Measurements from ENCODE around the gene CHMP4B.

DNA sequence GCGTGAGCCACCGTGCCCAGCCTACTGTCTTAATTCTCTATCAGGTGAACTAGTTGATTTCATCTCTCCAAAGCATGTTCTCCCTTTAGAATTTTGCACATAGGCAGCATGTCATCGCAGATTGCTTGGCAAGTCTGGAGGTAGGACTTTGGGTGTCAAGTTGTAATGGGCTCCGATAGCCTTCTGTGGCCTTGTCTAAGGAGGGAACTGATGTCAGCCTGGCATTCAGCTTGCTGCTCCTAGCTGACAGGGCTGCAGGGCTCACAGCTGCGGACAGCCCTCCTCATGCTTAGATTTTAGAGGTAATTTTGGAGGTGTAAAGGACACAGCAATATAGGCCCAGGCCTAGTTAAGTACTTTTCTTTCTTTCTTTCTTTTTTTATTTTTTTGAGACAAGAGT lies 11.3 kb downstream of the CHMP4B start:
- no peak for TF ChIP-seq CTCF (IDR thresholded peaks at IDR 0.05)
- no peak for TF ChIP-seq POLR2A (IDR thresholded peaks at IDR 0.05)
- TF ChIP-seq EP300 (IDR thresholded peaks at IDR 0.05) = no peak
